HG02571 (cell line): Measurements from ENCODE around the gene MRGPRD.

Experiments
- ATAC-seq: cut with Tn5 transposase; IDR thresholded peaks from one replicate; pipeline ENCODE4 v1.9.1; 2021; ENCODE audit warnings: mild to moderate bottlenecking, moderate library complexity; ENCODE audit not compliant: unreplicated experiment

The MRGPRD gene

GRCh38 chr11:68970921-68971636 is 9.7 kb downstream of the MRGPRD start:
- no peak for ATAC-seq

- ATAC-seq, result no peak
Measured at GRCh38 chr11:68969386-68969785, 11.4 kb downstream of the MRGPRD start.

- ATAC-seq, result no peak
Measured at GRCh38 chr11:68968306-68969250, 12.2 kb downstream of the MRGPRD start.

GRCh38 chr11:68966894-68967780 is 13.6 kb downstream of the MRGPRD start:
- no peak for ATAC-seq

GRCh38 chr11:68965901-68966853 is 14.6 kb downstream of the MRGPRD start:
- ATAC-seq, result no peak

GRCh38 chr11:68963779-68964178 is 17.0 kb downstream of the MRGPRD start:
- ATAC-seq, result no peak

- no peak for ATAC-seq
Measured at GRCh38 chr11:68962527-68963250, 18.1 kb downstream of the MRGPRD start.

GRCh38 chr11:68961245-68961644 is 19.5 kb downstream of the MRGPRD start:
- no peak for ATAC-seq

- no peak for ATAC-seq
Measured at GRCh38 chr11:68960294-68961071, 20.3 kb downstream of the MRGPRD start.

- ATAC-seq, result no peak
Measured at GRCh38 chr11:68959465-68960293, 21.1 kb downstream of the MRGPRD start.

- no peak for ATAC-seq
Measured at GRCh38 chr11:68958211-68958610, 22.6 kb downstream of the MRGPRD start.

- no peak for ATAC-seq
Measured at GRCh38 chr11:68956547-68957254, 24.1 kb downstream of the MRGPRD start.

- no peak for ATAC-seq
Measured at GRCh38 chr11:68956142-68956541, 24.6 kb downstream of the MRGPRD start.

GRCh38 chr11:68955607-68955958 is 25.2 kb downstream of the MRGPRD start:
- ATAC-seq, result no peak

GRCh38 chr11:68954836-68955606 is 25.8 kb downstream of the MRGPRD start:
- no peak for ATAC-seq

GRCh38 chr11:68950762-68951161 is 30.0 kb downstream of the MRGPRD start:
- no peak for ATAC-seq
